Activated naive CD4-positive, alpha-beta T cell treated with anti-CD3 and anti-CD28 coated beads, Interleukin-2, amount 50 U/mL, for 16 hours (primary cell): Measurements from ENCODE around the gene PIK3C2B.
"Not testable (repeated sequence)": the region's sequence is repeated elsewhere in the genome, so short reads cannot be mapped to it uniquely, and the experiment has no call there.

Experiments used
- DNase-seq: peaks from one replicate; pipeline ENCODE4 v3.0.0-alpha.2; 2020

Gene PIK3C2B

GRCh38 chr1:204494281-204495077 lies at the start of gene PIK3C2B:
Gene PIK3C2B (minus strand): TSS chr1:204494805. CDS start chr1:204469802, 25,003 bp downstream.
- DNase-seq: peak; percentile 74

- no peak for DNase-seq
These were observed 49.7 kb upstream of the PIK3C2B start for GRCh38 chr1:204544321-204544720.

GRCh38 chr1:204541626-204542025 lies 47.0 kb upstream of the PIK3C2B start:
- DNase-seq: no peak

- DNase-seq: no peak
These were observed 38.2 kb upstream of the PIK3C2B start for GRCh38 chr1:204532832-204533231.

- no peak for DNase-seq
These were observed 36.3 kb upstream of the PIK3C2B start for GRCh38 chr1:204530932-204531331.

- DNase-seq: no peak
These were observed 34.8 kb upstream of the PIK3C2B start for GRCh38 chr1:204529371-204529895.

- DNase-seq: no peak
These were observed 34.1 kb upstream of the PIK3C2B start for GRCh38 chr1:204528677-204529076.

GRCh38 chr1:204528241-204528640 lies 33.6 kb upstream of the PIK3C2B start:
- DNase-seq: no peak

- no peak for DNase-seq
These were observed 30.4 kb upstream of the PIK3C2B start for GRCh38 chr1:204524986-204525385.

- no peak for DNase-seq
These were observed 29.1 kb upstream of the PIK3C2B start for GRCh38 chr1:204523605-204524215.

- not testable (repeated sequence) for DNase-seq
These were observed 27.4 kb upstream of the PIK3C2B start for GRCh38 chr1:204521941-204522521.

GRCh38 chr1:204520834-204521709 lies 26.5 kb upstream of the PIK3C2B start:
- DNase-seq: peak; percentile 47

GRCh38 chr1:204517382-204517781 lies 22.8 kb upstream of the PIK3C2B start:
- DNase-seq: not testable (repeated sequence)

- peak; percentile 95 for DNase-seq
These were observed 21.7 kb upstream of the PIK3C2B start, which contains the start of gene MDM4 for GRCh38 chr1:204516180-204516879. Gene MDM4 (plus strand): TSS chr1:204516406. CDS start chr1:204525519, 9,113 bp downstream.

GRCh38 chr1:204514828-204515227 lies 20.2 kb upstream of the PIK3C2B start:
- DNase-seq: no peak

GRCh38 chr1:204513117-204513716 lies 18.6 kb upstream of the PIK3C2B start:
- peak; percentile 33 for DNase-seq

- DNase-seq: no peak
These were observed 16.8 kb upstream of the PIK3C2B start for GRCh38 chr1:204511366-204511765.

GRCh38 chr1:204509186-204509635 lies 14.6 kb upstream of the PIK3C2B start:
- DNase-seq: no peak

GRCh38 chr1:204507317-204508105 lies 12.9 kb upstream of the PIK3C2B start:
- DNase-seq: no peak

GRCh38 chr1:204506969-204507316 lies 12.3 kb upstream of the PIK3C2B start:
- peak; percentile 79 for DNase-seq
